ENCODE results near the gene CYBA. TPM values are rescaled to one million over a fixed set of nuclear protein-coding genes. Genes with fewer than 3 reads are reported as not detected.

CYBA gene
- total RNA-seq, 1 donor from 2014 or later: 877 TPM

- no peak overlapping the region for H3K4me3 ChIP-seq (ENCODE audit: low read depth, low read length)
- TF ChIP-seq CTCF (conservative IDR thresholded peaks at IDR 0.05; ENCODE audit: low read depth, low read length): no peak
- no peak for DNase-seq (ENCODE audit: low read depth)
Observed at GRCh38 chr16:88605186-88606147, 45.4 kb downstream of the CYBA start.

- no peak for TF ChIP-seq CTCF (conservative IDR thresholded peaks at IDR 0.05; ENCODE audit: low read depth, low read length)
- DNase-seq (ENCODE audit: low read depth): no peak
Observed at GRCh38 chr16:88602091-88602490, 48.8 kb downstream of the CYBA start.

GRCh38 chr16:88601313-88602036, 49.4 kb downstream of the CYBA start:
- TF ChIP-seq CTCF (conservative IDR thresholded peaks at IDR 0.05; ENCODE audit: low read depth, low read length): no peak
- no peak overlapping the region for H3K4me3 ChIP-seq (ENCODE audit: low read depth, low read length)
- no peak for DNase-seq (ENCODE audit: low read depth)

More at GRCh38 chr16:88602091-88602490, 48.8 kb downstream of the CYBA start:
- H3K4me3 ChIP-seq (ENCODE audit: low read depth, low read length): no peak overlapping the region

- no peak overlapping the region for H3K4me3 ChIP-seq (ENCODE audit: low read depth, low read length)
- TF ChIP-seq CTCF (conservative IDR thresholded peaks at IDR 0.05; ENCODE audit: low read depth, low read length): no peak
- no peak for DNase-seq (ENCODE audit: low read depth)
Observed at GRCh38 chr16:88600539-88600896, 50.3 kb downstream of the CYBA start.

- no peak for DNase-seq (ENCODE audit: low read depth)
- TF ChIP-seq CTCF (conservative IDR thresholded peaks at IDR 0.05; ENCODE audit: low read depth, low read length): no peak
- no peak overlapping the region for H3K4me3 ChIP-seq (ENCODE audit: low read depth, low read length)
Observed at GRCh38 chr16:88599825-88600538, 50.9 kb downstream of the CYBA start.

- TF ChIP-seq CTCF (conservative IDR thresholded peaks at IDR 0.05; ENCODE audit: low read depth, low read length): no peak
Observed at GRCh38 chr16:88599092-88599733, 51.6 kb downstream of the CYBA start.

More at GRCh38 chr16:88599092-88599733, 51.6 kb downstream of the CYBA start:
- DNase-seq (ENCODE audit: low read depth): no peak
- no peak overlapping the region for H3K4me3 ChIP-seq (ENCODE audit: low read depth, low read length)

All from epithelial cell of proximal tubule (primary cell).